RWPE1 (cell line): ENCODE results near the gene KLHL14.

ENCODE experiments used
- CTCF ChIA-PET: fragments of 350-600 bp; sonication (Branson Sonifier 250); formaldehyde crosslinking; extraction: SDS; loops from one replicate; lab custom pipeline; 2021; lab: Yijun Ruan, JAX
- POLR2A ChIA-PET: fragments of 400-600 bp; formaldehyde crosslinking; extraction: SDS; loops from one replicate; lab custom pipeline; 2020; ENCODE audit warnings: antibody characterized with exemption; ENCODE audit not compliant: low non-redundant PET; lab: Yijun Ruan, JAX
- DNase-seq: peaks from one replicate; pipeline ENCODE4 v3.0.0; 2012; ENCODE audit warnings: low spot score
- H3K27ac ChIP-seq: fragments of 450-650 bp; 2 replicates; pipeline ENCODE4 v1.5.1; 2017
- TF ChIP-seq, protein P1 (sequence below): fragments of 450-650 bp; conservative IDR thresholded peaks from 2 replicates; pipeline ENCODE4 v1.5.1; 2017; ENCODE audit warnings: low read depth, mild to moderate bottlenecking

Gene KLHL14

GRCh38 chr18:32779010-32779409 is 6.2 kb upstream of the KLHL14 start:
- no peak for DNase-seq
- CTCF ChIA-PET: no interaction called here
- no peak overlapping the region for H3K27ac ChIP-seq
- TF ChIP-seq, protein P1, sequence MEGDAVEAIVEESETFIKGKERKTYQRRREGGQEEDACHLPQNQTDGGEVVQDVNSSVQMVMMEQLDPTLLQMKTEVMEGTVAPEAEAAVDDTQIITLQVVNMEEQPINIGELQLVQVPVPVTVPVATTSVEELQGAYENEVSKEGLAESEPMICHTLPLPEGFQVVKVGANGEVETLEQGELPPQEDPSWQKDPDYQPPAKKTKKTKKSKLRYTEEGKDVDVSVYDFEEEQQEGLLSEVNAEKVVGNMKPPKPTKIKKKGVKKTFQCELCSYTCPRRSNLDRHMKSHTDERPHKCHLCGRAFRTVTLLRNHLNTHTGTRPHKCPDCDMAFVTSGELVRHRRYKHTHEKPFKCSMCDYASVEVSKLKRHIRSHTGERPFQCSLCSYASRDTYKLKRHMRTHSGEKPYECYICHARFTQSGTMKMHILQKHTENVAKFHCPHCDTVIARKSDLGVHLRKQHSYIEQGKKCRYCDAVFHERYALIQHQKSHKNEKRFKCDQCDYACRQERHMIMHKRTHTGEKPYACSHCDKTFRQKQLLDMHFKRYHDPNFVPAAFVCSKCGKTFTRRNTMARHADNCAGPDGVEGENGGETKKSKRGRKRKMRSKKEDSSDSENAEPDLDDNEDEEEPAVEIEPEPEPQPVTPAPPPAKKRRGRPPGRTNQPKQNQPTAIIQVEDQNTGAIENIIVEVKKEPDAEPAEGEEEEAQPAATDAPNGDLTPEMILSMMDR: no peak
- POLR2A ChIA-PET: no interaction called here

DNA sequence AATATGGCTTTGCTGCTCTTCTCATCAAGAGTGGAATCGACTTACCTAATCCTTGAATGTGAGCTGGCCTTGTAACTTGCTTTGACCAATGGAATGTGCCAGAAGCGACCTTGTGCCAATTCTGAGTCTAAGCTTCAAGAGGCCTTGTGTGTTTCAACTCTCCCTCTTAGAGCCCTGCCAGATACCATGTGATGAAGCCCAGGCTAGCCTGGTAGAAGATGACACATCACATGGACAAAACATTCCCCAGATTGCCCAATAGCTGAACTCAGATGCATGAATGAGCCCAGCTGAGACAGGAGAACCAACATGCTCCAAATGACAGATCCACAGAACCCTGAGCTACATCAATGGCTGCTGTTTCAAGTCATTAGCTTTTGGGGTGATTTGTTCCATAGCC is 4.2 kb upstream of the KLHL14 start:
- ChIA-PET POLR2A (no interaction called here), CTCF (no interaction called here)
- H3K27ac ChIP-seq: no peak overlapping the region
- no peak for DNase-seq
- TF ChIP-seq, protein P1: no peak

- ChIA-PET CTCF (no interaction called here), POLR2A (no interaction called here)
- TF ChIP-seq, protein P1: no peak
- H3K27ac ChIP-seq: no peak overlapping the region
- DNase-seq: no peak
These were observed 3.7 kb upstream of the KLHL14 start for GRCh38 chr18:32776561-32776960.

GRCh38 chr18:32775628-32776027 is 2.8 kb upstream of the KLHL14 start:
- no peak for DNase-seq
- ChIA-PET CTCF (no interaction called here), POLR2A (no interaction called here)
- no peak overlapping the region for H3K27ac ChIP-seq
- TF ChIP-seq, protein P1: no peak

- CTCF ChIA-PET: no interaction called here
- TF ChIP-seq, protein P1: no peak
- DNase-seq: no peak
- POLR2A ChIA-PET: no interaction called here
- no peak overlapping the region for H3K27ac ChIP-seq
These were observed 524 bp upstream of the KLHL14 start for GRCh38 chr18:32773382-32773712.

- H3K27ac ChIP-seq: no peak overlapping the region
- no peak for DNase-seq
- TF ChIP-seq, protein P1: no peak
- CTCF ChIA-PET: interaction anchor here (0.7 kb wide), 1 partner anchor 13 kb away, joined by 3 read pairs; no protein-coding TSS in a partner anchor
- POLR2A ChIA-PET: no interaction called here
These were observed 797 bp downstream of the KLHL14 start for GRCh38 chr18:32771871-32772580.
